CD4-positive, CD25-positive, alpha-beta regulatory T cell (primary cell): Measurements from ENCODE around the gene CACNA1H. TPM values are rescaled to one million over a fixed set of nuclear protein-coding genes. Genes with fewer than 3 reads are reported as not detected.

Experiments
- ATAC-seq, 2 donors: fragments of 150-1000 bp; cut with Tn5 transposase; one replicate each; pipeline ENCODE4 v1.10.0; 2021; ENCODE audit warnings: low read depth in 2 of 2, moderate number of reproducible peaks in 2 of 2, moderate library complexity in 1 of 2
- DNase-seq, 3 donors: peaks; one replicate each; pipeline versions ENCODE4 v3.0.0 to v3.0.0-alpha.2; 2012 to 2022; ENCODE audit warnings: mixed read lengths in 1 of 3
- H3K27ac ChIP-seq: one replicate; pipeline ENCODE4 v1.7.0; 2013; ENCODE audit warnings: mild to moderate bottlenecking, low read length; ENCODE audit not compliant: insufficient read depth, poor library complexity, severe bottlenecking
- H3K27me3 ChIP-seq: one replicate; pipeline ENCODE4 v1.7.0; 2013; ENCODE audit warnings: low read length; ENCODE audit not compliant: control insufficient read depth, insufficient read depth
- H3K36me3 ChIP-seq: one replicate; pipeline ENCODE4 v1.7.0; 2013; ENCODE audit warnings: mild to moderate bottlenecking, low read length, moderate library complexity; ENCODE audit not compliant: control insufficient read depth, insufficient read depth
- H3K4me1 ChIP-seq: 2 replicates; pipeline ENCODE4 v1.7.0; 2013; ENCODE audit warnings: mild to moderate bottlenecking, low read length; ENCODE audit not compliant: insufficient read depth, control insufficient read depth, poor library complexity, severe bottlenecking
- H3K4me3 ChIP-seq: one replicate; pipeline ENCODE4 v1.7.0; 2013; ENCODE audit warnings: low read depth, mild to moderate bottlenecking, low read length, moderate library complexity
- H3K9me3 ChIP-seq, 2 experiments: 1 replicate in 1 of 2; 2 replicates in 1 of 2; pipeline ENCODE4 v1.7.0; 2013; ENCODE audit warnings: low read length in 2 of 2, mild to moderate bottlenecking in 1 of 2, moderate library complexity in 1 of 2; ENCODE audit not compliant: control insufficient read depth in 2 of 2
- H3K27ac Mint-ChIP-seq, 3 donors: one replicate each; pipeline ENCODE4 v1.8.0; 2020 to 2022; ENCODE audit warnings: mild to moderate bottlenecking in 3 of 3, mixed read lengths in 3 of 3, moderate library complexity in 2 of 3
- H3K27me3 Mint-ChIP-seq: one replicate; pipeline ENCODE4 v1.8.0; 2022; ENCODE audit warnings: mild to moderate bottlenecking, mixed read lengths
- H3K36me3 Mint-ChIP-seq: one replicate; pipeline ENCODE4 v1.8.0; 2020; ENCODE audit warnings: mixed read lengths
- H3K4me1 Mint-ChIP-seq, 4 donors: one replicate each; pipeline ENCODE4 v1.8.0; 2020 to 2022; ENCODE audit warnings: mixed read lengths in 4 of 4, mild to moderate bottlenecking in 1 of 4
- H3K4me3 Mint-ChIP-seq, 4 donors: one replicate each; pipeline ENCODE4 v1.8.0; 2020 to 2022; ENCODE audit warnings: mild to moderate bottlenecking in 4 of 4, mixed read lengths in 4 of 4, moderate library complexity in 3 of 4
- H3K9me3 Mint-ChIP-seq, 7 donors: one replicate each; pipeline ENCODE4 v1.8.0; 2020 to 2022; ENCODE audit warnings: mixed read lengths in 7 of 7, mild to moderate bottlenecking in 3 of 7, moderate library complexity in 2 of 7
- polyA plus RNA-seq, 4 donors: library from polyadenylated mRNA; unstranded; fragments of 300-500 nt; fragmentation: Illumina TruSeq; gene quantifications; one replicate each; pipeline ENCODE4 v1.2.3, GENCODE V29; 2021
- total RNA-seq: library from RNA; stranded (reverse); gene quantifications from one replicate; pipeline ENCODE4 v1.2.3, GENCODE V29; 2022

CACNA1H gene
- total and polyA plus RNA-seq, 5 donors from 2014 or later, result 0.37 to 4.2 (median 0.50) TPM; not detected in 1

GRCh38 chr16:1135459-1135825, 17.5 kb upstream of the CACNA1H start:
- no peaks in the 10 kb centered on the region for H3K9me3 ChIP-seq
- H3K4me1 Mint-ChIP-seq, result no peaks in the 10 kb centered on the region
- H3K4me1 ChIP-seq, result no peaks in the 10 kb centered on the region
- H3K9me3 Mint-ChIP-seq, result no peaks in the 10 kb centered on the region
- no peaks in the 10 kb centered on the region for H3K36me3 ChIP-seq
- no peak overlapping the region for H3K4me3 Mint-ChIP-seq
- no peaks in the 10 kb centered on the region for H3K27me3 ChIP-seq
- H3K27ac Mint-ChIP-seq, result no peak overlapping the region
- peaks cover 4% of the 10 kb centered on the region for H3K27me3 Mint-ChIP-seq
- H3K36me3 Mint-ChIP-seq, result no peaks in the 10 kb centered on the region
- no peak overlapping the region for H3K27ac ChIP-seq
- H3K4me3 ChIP-seq, result no peak overlapping the region
- no peak for ATAC-seq
- no peak for DNase-seq

DNA sequence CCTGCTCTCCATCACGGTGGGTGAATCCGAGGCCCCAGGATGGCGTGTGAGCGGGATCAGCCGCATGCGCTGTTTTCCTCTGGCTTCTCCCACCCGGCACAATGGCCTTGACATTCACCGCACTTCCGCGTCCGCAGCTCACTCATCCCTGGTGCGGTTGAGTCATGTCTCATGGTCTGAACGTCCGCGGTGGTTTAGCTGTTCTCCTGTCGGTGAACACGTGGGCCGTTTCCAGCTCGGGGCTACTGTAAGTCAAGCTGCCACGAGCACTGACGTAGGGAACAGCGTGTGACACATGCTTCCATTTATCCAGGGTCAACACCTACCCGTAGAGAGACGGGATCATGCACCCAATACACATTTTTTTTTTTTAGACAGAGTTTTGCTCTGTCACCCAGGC, 15.3 kb upstream of the CACNA1H start:
- Histone ChIP-seq H3K4me3 (no peak overlapping the region), H3K27me3 (no peaks in the 10 kb centered on the region), H3K4me1 (no peaks in the 10 kb centered on the region), H3K9me3 (no peaks in the 10 kb centered on the region), H3K36me3 (no peaks in the 10 kb centered on the region), H3K27ac (no peak overlapping the region)
- Mint-ChIP-seq H3K27me3 (peaks cover 4% of the 10 kb centered on the region), H3K4me1 (no peaks in the 10 kb centered on the region), H3K9me3 (no peaks in the 10 kb centered on the region), H3K27ac (no peak overlapping the region), H3K36me3 (no peaks in the 10 kb centered on the region), H3K4me3 (no peak overlapping the region)
- ATAC-seq, result no peak
- DNase-seq, result no peak

GRCh38 chr16:1140582-1141162, 12.2 kb upstream of the CACNA1H start:
- Mint-ChIP-seq H3K9me3 (no peaks in the 10 kb centered on the region), H3K36me3 (no peaks in the 10 kb centered on the region), H3K27ac (no peak overlapping the region), H3K4me1 (no peaks in the 10 kb centered on the region), H3K4me3 (no peak overlapping the region), H3K27me3 (peaks cover 4% of the 10 kb centered on the region)
- Histone ChIP-seq H3K27me3 (no peaks in the 10 kb centered on the region), H3K9me3 (no peaks in the 10 kb centered on the region), H3K4me3 (no peak overlapping the region), H3K27ac (no peak overlapping the region), H3K36me3 (no peaks in the 10 kb centered on the region), H3K4me1 (no peaks in the 10 kb centered on the region)
- no peak for ATAC-seq
- no peak for DNase-seq

- Histone ChIP-seq H3K27me3 (no peaks in the 10 kb centered on the region), H3K4me1 (no peaks in the 10 kb centered on the region), H3K4me3 (no peak overlapping the region), H3K27ac (no peak overlapping the region), H3K36me3 (no peaks in the 10 kb centered on the region), H3K9me3 (no peaks in the 10 kb centered on the region)
- no peaks in the 10 kb centered on the region for H3K9me3 Mint-ChIP-seq
- H3K4me3 Mint-ChIP-seq, result no peak overlapping the region
- DNase-seq (no peak), ATAC-seq (no peak)
- no peak overlapping the region for H3K27ac Mint-ChIP-seq
- H3K4me1 Mint-ChIP-seq, result no peaks in the 10 kb centered on the region
- H3K36me3 Mint-ChIP-seq, result no peaks in the 10 kb centered on the region
- H3K27me3 Mint-ChIP-seq, result peaks cover 4% of the 10 kb centered on the region
Observed at GRCh38 chr16:1141191-1141590, 11.7 kb upstream of the CACNA1H start.

DNA sequence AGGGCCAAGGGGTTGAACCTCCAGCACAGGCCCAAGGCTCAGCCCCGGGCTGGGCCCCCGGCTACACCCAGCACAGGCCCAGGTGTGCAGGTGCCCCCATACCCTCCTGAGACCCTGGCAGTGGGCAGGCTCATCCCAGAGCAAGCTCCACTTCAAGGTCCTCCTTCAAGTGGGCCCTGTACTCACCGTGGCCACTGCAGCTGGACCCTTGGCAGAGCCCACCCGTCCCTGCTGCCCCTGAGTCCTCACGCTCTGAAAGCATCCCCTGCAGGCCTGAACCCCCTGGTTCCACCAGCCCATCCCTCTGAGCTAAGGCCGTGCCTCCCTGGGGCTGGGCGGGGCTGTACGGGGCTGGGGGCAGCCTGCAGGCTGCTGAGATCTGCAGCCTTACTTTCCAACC, 11.2 kb upstream of the CACNA1H start:
- no peak overlapping the region for H3K4me3 Mint-ChIP-seq
- H3K36me3 ChIP-seq, result no peaks in the 10 kb centered on the region
- no peak overlapping the region for H3K4me3 ChIP-seq
- ATAC-seq, result no peak
- no peaks in the 10 kb centered on the region for H3K9me3 ChIP-seq
- H3K27ac ChIP-seq, result no peak overlapping the region
- no peaks in the 10 kb centered on the region for H3K27me3 ChIP-seq
- no peaks in the 10 kb centered on the region for H3K36me3 Mint-ChIP-seq
- no peak for DNase-seq
- peaks cover 4% of the 10 kb centered on the region for H3K27me3 Mint-ChIP-seq
- no peak overlapping the region for H3K27ac Mint-ChIP-seq
- no peaks in the 10 kb centered on the region for H3K4me1 ChIP-seq
- no peaks in the 10 kb centered on the region for H3K4me1 Mint-ChIP-seq
- no peaks in the 10 kb centered on the region for H3K9me3 Mint-ChIP-seq

GRCh38 chr16:1142911-1143310, 10.0 kb upstream of the CACNA1H start:
- DNase-seq (no peak), ATAC-seq (no peak)
- Histone ChIP-seq H3K36me3 (no peaks in the 10 kb centered on the region), H3K9me3 (no peaks in the 10 kb centered on the region), H3K27me3 (no peaks in the 10 kb centered on the region), H3K27ac (no peak overlapping the region), H3K4me1 (no peaks in the 10 kb centered on the region), H3K4me3 (no peak overlapping the region)
- Mint-ChIP-seq H3K27ac (no peak overlapping the region), H3K4me3 (no peak overlapping the region), H3K4me1 (no peaks in the 10 kb centered on the region), H3K27me3 (peaks cover 4% of the 10 kb centered on the region), H3K36me3 (no peaks in the 10 kb centered on the region), H3K9me3 (peaks cover 0 to 2% (median 0%) of the 10 kb centered on the region in 7 donors)

DNA sequence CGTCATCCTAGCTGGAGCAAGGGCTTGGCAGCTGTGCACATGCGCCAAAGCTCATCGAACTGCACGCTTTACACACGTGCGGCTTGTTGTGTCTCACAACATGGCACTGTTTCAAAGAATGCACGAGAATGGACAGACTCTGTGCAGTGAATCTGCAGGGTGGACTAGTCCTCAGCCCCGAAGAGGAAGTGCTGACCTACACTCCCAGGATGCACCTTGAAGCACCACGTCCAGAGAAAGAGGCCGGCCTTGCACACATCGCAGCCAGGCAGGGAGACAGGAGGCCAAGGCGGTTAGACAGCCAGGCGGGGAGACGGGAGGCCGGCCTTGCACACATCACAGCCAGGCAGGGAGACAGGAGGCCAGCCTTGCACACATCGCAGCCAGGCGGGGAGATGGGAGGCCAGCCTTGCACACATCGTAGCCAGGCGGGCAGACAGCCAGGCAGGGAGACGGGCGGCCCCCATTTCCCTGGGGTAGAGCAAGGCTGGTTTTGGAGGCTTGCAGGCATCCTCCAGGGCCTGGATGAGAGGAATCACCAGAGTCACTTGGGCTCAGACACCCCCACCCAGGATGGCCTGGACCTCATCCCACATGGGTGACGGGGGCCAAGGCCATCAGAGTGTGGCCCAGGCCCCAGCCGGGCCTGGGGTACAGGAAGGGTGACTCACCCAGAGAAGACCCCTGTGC, 9.0 kb upstream of the CACNA1H start:
- H3K36me3 Mint-ChIP-seq, result no peaks in the 10 kb centered on the region

More for the DNA sequence above, 9.0 kb upstream of the CACNA1H start:
- H3K4me1 ChIP-seq, result no peaks in the 10 kb centered on the region
- Mint-ChIP-seq H3K9me3 (peaks cover 0 to 2% (median 0%) of the 10 kb centered on the region in 7 donors), H3K4me3 (peak overlapping the region in 1 of 4 donors; percentile 54), H3K27me3 (peaks cover 3% of the 10 kb centered on the region), H3K27ac (no peak overlapping the region), H3K4me1 (no peaks in the 10 kb centered on the region)
- no peak for DNase-seq
- H3K27me3 ChIP-seq, result no peaks in the 10 kb centered on the region
- no peak overlapping the region for H3K4me3 ChIP-seq
- no peaks in the 10 kb centered on the region for H3K36me3 ChIP-seq
- no peak for ATAC-seq
- no peak overlapping the region for H3K27ac ChIP-seq
- H3K9me3 ChIP-seq, result no peaks in the 10 kb centered on the region
